A549 (cell line): ENCODE measurements around the gene ABO. TPM values are rescaled to one million over a fixed set of nuclear protein-coding genes. Genes with fewer than 3 reads are reported as not detected.
A peak's percentile ranks its signal among the peaks of the same experiment; 100 is the strongest.
"Not testable (repeated sequence)": the region's sequence is repeated elsewhere in the genome, so short reads cannot be mapped to it uniquely, and the experiment has no call there.

ENCODE experiments used
- ATAC-seq, 2 experiments: fragments of 200-7000 bp in 1 of 2; fragments of >200 bp in 1 of 2; cut with Nextera tagmentation in 1 of 2; cut with Tn5 transposase in 1 of 2; 3 replicates each; pipeline versions ENCODE4 v1.8.0 to v1.9.1; 2018 to 2020; ENCODE audit warnings: mild to moderate bottlenecking in 1 of 2, moderate library complexity in 1 of 2
- CTCF ChIA-PET: fragments of 300-600 bp; sonication (Branson Sonifier 250); formaldehyde crosslinking; extraction: SDS; loops from one replicate; lab custom pipeline; 2021; ENCODE audit warnings: antibody characterized with exemption, inconsistent platforms; lab: Yijun Ruan, JAX
- POLR2A ChIA-PET: fragments of 350-600 bp; formaldehyde crosslinking; extraction: SDS; loops from one replicate; lab custom pipeline; 2021; ENCODE audit warnings: antibody characterized with exemption, inconsistent platforms; lab: Yijun Ruan, JAX
- DNase-seq, 2 experiments: peaks; one replicate each; pipeline versions ENCODE4 v3.0.0 to v3.0.0-alpha.2; 2011 to 2016; ENCODE audit warnings: low read depth in 1 of 2, low spot score in 1 of 2
- FAIRE-seq: peaks from 2 replicates; lab custom pipeline; 2011; peaks lifted over from hg19 to GRCh38; lab: Jason Lieb, UNC
- H3K27ac ChIP-seq, 2 experiments: fragments of >200 bp; sonication (Bioruptor Twin); formaldehyde crosslinking; 3 replicates each; pipeline ENCODE4 v1.5.1; 2016 to 2017
- H3K4me1 ChIP-seq: fragments of >200 bp; sonication (Bioruptor Twin); formaldehyde crosslinking; 3 replicates; pipeline ENCODE4 v1.6.1; 2016
- H3K4me2 ChIP-seq: fragments of >200 bp; sonication (Bioruptor Twin); formaldehyde crosslinking; 3 replicates; pipeline ENCODE4 v1.6.1; 2016
- H3K4me3 ChIP-seq: fragments of >200 bp; sonication (Bioruptor Twin); formaldehyde crosslinking; 3 replicates; pipeline ENCODE4 v1.5.1; 2016
- H3K9me3 ChIP-seq: fragments of >200 bp; sonication (Bioruptor Twin); formaldehyde crosslinking; 3 replicates; pipeline ENCODE4 v1.6.1; 2016
- ATOH8 ChIP-seq: fragments of 250-450 bp; sonication (Bioruptor Pico); IDR thresholded peaks from 2 replicates; pipeline ENCODE4 v1.5.0; 2020; ENCODE audit warnings: low read depth, mild to moderate bottlenecking, moderate library complexity
- BCL3 ChIP-seq: fragments of >200 bp; sonication (Bioruptor Twin); formaldehyde crosslinking; IDR thresholded peaks from 3 replicates; pipeline ENCODE4 v1.6.1; 2016
- BHLHE40 ChIP-seq: IDR thresholded peaks from 2 replicates; pipeline ENCODE4 v1.6.1; 2012; ENCODE audit warnings: low read depth, low read length, inconsistent platforms
- CHD4 ChIP-seq: fragments of 200-600 bp; sonication (generic); IDR thresholded peaks from 2 replicates; pipeline ENCODE4 v1.6.1; 2016; ENCODE audit warnings: antibody characterized with exemption, mild to moderate bottlenecking, borderline replicate concordance
- CTCF ChIP-seq: fragments of >200 bp; sonication (Bioruptor Twin); formaldehyde crosslinking; IDR thresholded peaks from 3 replicates; pipeline ENCODE4 v1.5.1; 2016
- EHMT2 ChIP-seq: fragments of 200-600 bp; sonication (generic); IDR thresholded peaks from 2 replicates; pipeline ENCODE4 v1.6.1; 2016; ENCODE audit warnings: antibody characterized with exemption, low read depth, mild to moderate bottlenecking, moderate library complexity
- FOSB ChIP-seq: fragments of 250-450 bp; sonication (Bioruptor Pico); IDR thresholded peaks from 2 replicates; pipeline ENCODE4 v1.5.0; 2020; ENCODE audit warnings: mild to moderate bottlenecking, moderate library complexity
- FOXS1 ChIP-seq: fragments of 250-450 bp; sonication (Bioruptor Pico); IDR thresholded peaks from 2 replicates; pipeline ENCODE4 v1.5.0; 2020; ENCODE audit warnings: mild to moderate bottlenecking, moderate library complexity
- KDM1A ChIP-seq: fragments of 200-600 bp; sonication (generic); IDR thresholded peaks from 2 replicates; pipeline ENCODE4 v1.6.1; 2016; ENCODE audit warnings: low read depth, mild to moderate bottlenecking
- MAX ChIP-seq: IDR thresholded peaks from 2 replicates; pipeline ENCODE4 v1.6.1; 2012
- NFE2L2 ChIP-seq: fragments of 150-350 bp; conservative IDR thresholded peaks from 2 replicates; pipeline ENCODE4 v1.6.1; 2014; ENCODE audit warnings: low read length
- NPAS2 ChIP-seq: fragments of 250-450 bp; sonication (Bioruptor Pico); IDR thresholded peaks from 2 replicates; pipeline ENCODE4 v1.8.0; 2022; ENCODE audit warnings: mild to moderate bottlenecking, moderate library complexity, borderline replicate concordance
- POLR2A ChIP-seq: IDR thresholded peaks from 2 replicates; pipeline ENCODE4 v1.6.1; 2012; ENCODE audit warnings: mild to moderate bottlenecking, low read length
- REST ChIP-seq: fragments of 200-600 bp; sonication (generic); IDR thresholded peaks from 2 replicates; pipeline ENCODE4 v1.6.1; 2016; ENCODE audit warnings: antibody characterized with exemption, mild to moderate bottlenecking, moderate library complexity
- RFX5 ChIP-seq: fragments of 450-650 bp; IDR thresholded peaks from 2 replicates; pipeline ENCODE4 v1.7.1; 2014; ENCODE audit warnings: antibody characterized with exemption, mild to moderate bottlenecking, moderate library complexity
- WGBS: methylation state at CpG from one replicate; pipeline ENCODE4 v1.1.6; 2017; ENCODE audit errors: missing lambda C conversion rate; 5-methylcytosine and 5-hydroxymethylcytosine counted together
- polyA plus RNA-seq, 4 experiments: library from polyadenylated mRNA; depleted of rRNA in 3 of 4; stranded (reverse); fragments of >200 nt; fragmentation: RNase III in 1 of 4; extraction: RNeasy Plus Mini Kit Qiagen cat#74134 plus additional on column Dnase treatment in 1 of 4; gene quantifications; 2 replicates in 3 of 4; 3 replicates in 1 of 4; pipeline ENCODE4 v1.2.3, GENCODE V29; 2011 to 2017
- TF ChIP-seq, protein P1 (sequence below): fragments of 250-450 bp; sonication (Bioruptor Pico); IDR thresholded peaks from 2 replicates; pipeline ENCODE4 v1.5.0; 2021; ENCODE audit warnings: mild to moderate bottlenecking, moderate library complexity, borderline replicate concordance

The ABO gene
- polyA plus RNA-seq, 2 of the 4 experiments (the other 2 are of a cell fraction): not detected

GRCh38 chr9:133224762-133225161 is 50.2 kb downstream of the ABO start (continued):
- TF ChIP-seq, protein P1, sequence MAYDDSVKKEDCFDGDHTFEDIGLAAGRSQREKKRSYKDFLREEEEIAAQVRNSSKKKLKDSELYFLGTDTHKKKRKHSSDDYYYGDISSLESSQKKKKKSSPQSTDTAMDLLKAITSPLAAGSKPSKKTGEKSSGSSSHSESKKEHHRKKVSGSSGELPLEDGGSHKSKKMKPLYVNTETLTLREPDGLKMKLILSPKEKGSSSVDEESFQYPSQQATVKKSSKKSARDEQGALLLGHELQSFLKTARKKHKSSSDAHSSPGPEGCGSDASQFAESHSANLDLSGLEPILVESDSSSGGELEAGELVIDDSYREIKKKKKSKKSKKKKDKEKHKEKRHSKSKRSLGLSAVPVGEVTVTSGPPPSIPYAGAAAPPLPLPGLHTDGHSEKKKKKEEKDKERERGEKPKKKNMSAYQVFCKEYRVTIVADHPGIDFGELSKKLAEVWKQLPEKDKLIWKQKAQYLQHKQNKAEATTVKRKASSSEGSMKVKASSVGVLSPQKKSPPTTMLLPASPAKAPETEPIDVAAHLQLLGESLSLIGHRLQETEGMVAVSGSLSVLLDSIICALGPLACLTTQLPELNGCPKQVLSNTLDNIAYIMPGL (CRISPR knock-in tag): no peak
- TF ChIP-seq BCL3: no peak

- FAIRE-seq: not testable (repeated sequence)
- CTCF ChIA-PET: interaction anchor here (1.0 to 1.9 kb wide), 4 partner anchors 16 to 37 kb away, joined by 3 to 9 read pairs (median 4); no protein-coding TSS in a partner anchor
These were observed 51.7 kb downstream of the ABO start for GRCh38 chr9:133223159-133223756.

DNA sequence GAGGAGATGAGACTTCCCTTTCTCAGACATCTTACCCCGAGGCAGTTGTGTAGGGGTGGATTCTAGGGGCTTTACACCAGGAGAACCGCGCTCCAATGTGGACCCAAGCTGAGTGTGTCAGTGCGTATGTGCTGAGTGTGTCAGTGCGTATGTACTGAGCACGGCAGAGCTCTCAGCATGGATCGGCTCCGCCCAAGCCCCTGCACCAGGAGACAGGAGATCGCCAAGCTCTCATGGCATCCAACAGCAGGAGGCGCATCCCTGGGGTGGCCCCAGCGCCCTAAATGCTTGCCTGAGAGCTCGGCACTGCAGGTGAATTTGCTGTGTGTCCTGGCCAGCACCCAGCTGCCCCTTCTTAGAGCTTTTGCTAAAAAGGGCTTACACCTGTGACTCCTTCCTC is 53.0 kb downstream of the ABO start:
- DNase-seq, POLR2A ChIA-PET, ATAC-seq, FAIRE-seq, H3K4me1 ChIP-seq, H3K9me3 ChIP-seq, H3K27ac ChIP-seq, H3K4me2 ChIP-seq, H3K4me3 ChIP-seq: not testable (repeated sequence)
- WGBS: 35% methylated on average over 5 of the region's 12 CpGs
- CTCF ChIA-PET: interaction anchor here (1.5 kb wide), 1 partner anchor 17 kb away, joined by 7 read pairs; no protein-coding TSS in a partner anchor

More at GRCh38 chr9:133223159-133223756, 51.7 kb downstream of the ABO start:
- 46% methylated on average over 13 of the region's 13 CpGs for WGBS
- 0 out of 6 replicates have a peak, but pooled peaks of 1 of the 2 experiments have one; percentile 17 for ATAC-seq
- DNase-seq, H3K4me3 ChIP-seq, H3K4me1 ChIP-seq, H3K9me3 ChIP-seq, H3K27ac ChIP-seq, H3K4me2 ChIP-seq, POLR2A ChIA-PET: not testable (repeated sequence)

DNA sequence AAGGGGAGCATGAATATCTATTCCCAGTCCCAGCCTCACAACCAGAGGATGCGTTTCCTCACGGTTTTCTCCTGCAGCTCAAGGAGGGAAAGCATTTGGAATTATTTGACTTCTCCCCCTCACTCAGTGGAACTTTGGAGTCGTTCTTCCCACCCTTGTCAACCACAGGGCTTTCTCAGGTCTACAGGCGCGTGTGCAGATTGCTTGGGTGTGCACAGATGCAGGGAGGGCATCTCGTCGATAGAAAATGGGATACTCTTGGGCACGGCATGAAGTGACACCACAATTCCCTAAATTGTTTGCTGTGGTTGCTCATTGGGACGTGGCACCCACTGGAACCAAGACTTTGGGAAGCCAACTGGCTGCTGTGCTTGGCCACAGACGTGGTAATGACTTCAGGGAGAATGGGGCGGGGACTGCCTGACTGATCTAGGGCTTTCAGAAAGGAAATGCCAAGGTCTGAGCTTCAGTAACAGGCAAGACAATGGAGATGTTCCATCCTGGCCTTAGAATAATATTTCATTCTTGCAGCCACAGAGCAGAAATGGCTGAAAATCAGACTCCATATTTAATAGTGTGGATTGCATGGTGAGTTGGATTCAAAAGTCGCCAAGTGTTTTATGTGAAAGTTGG is 53.7 kb downstream of the ABO start:
- POLR2A ChIA-PET: no interaction called here
- FAIRE-seq (no peak), DNase-seq (no peak), ATAC-seq (no peak)
- Histone ChIP-seq H3K4me2 (no peak overlapping the region), H3K4me1 (no peaks in the 10 kb centered on the region), H3K27ac (no peak overlapping the region), H3K4me3 (no peak overlapping the region), H3K9me3 (no peaks in the 10 kb centered on the region)
- 37% methylated on average over 12 of the region's 12 CpGs for WGBS
- CTCF ChIA-PET: interaction anchor here (1.5 kb wide), 1 partner anchor 18 kb away, joined by 7 read pairs; no protein-coding TSS in a partner anchor
- no peak for TF ChIP-seq CTCF
- no peak for TF ChIP-seq FOXS1 (CRISPR knock-in tag)
- TF ChIP-seq ATOH8: no peak
- TF ChIP-seq BHLHE40: no peak
- TF ChIP-seq MAX: no peak
- TF ChIP-seq RFX5: no peak
- TF ChIP-seq, protein P1 (CRISPR knock-in tag): no peak
- no peak for TF ChIP-seq REST
- no peak for TF ChIP-seq POLR2A
- no peak for TF ChIP-seq NPAS2 (CRISPR knock-in tag)
- TF ChIP-seq EHMT2: no peak
- TF ChIP-seq KDM1A: no peak
- TF ChIP-seq NFE2L2: no peak
- no peak for TF ChIP-seq FOSB (CRISPR knock-in tag)
- TF ChIP-seq CHD4: no peak
